ENCODE data around the gene RBM47.
"Not testable (repeated sequence)": the region's sequence is repeated elsewhere in the genome, so short reads cannot be mapped to it uniquely, and the experiment has no call there.

The RBM47 gene

GRCh38 chr4:40395166-40395900, 234.3 kb downstream of the RBM47 start:
- Histone ChIP-seq H3K4me1 (ENCODE audit: low read length) (no peaks in the 10 kb centered on the region), H3K79me2 (ENCODE audit: low read length) (no peaks in the 10 kb centered on the region), H3K9ac (ENCODE audit: low read length) (no peak overlapping the region), H4K20me1 (ENCODE audit: insufficient read depth, low read length) (no peaks in the 10 kb centered on the region), H3K4me3 (ENCODE audit: low read length) (no peak overlapping the region), H3K9me3 (ENCODE audit: insufficient read depth, low read length) (no peaks in the 10 kb centered on the region), H3K27me3 (ENCODE audit: low read depth, low read length) (no peaks in the 10 kb centered on the region), H3K4me2 (ENCODE audit: low read length) (no peak overlapping the region), H3K36me3 (replicated peaks; ENCODE audit: low read depth, low read length) (no peaks in the 10 kb centered on the region), H2AFZ (ENCODE audit: low read depth, low read length) (no peak overlapping the region), H3K27ac (ENCODE audit: low read length) (no peak overlapping the region)
- no peak for TF ChIP-seq EZH2phosphoT487 (IDR thresholded peaks at IDR 0.05; ENCODE audit: low read depth)
- TF ChIP-seq CTCF (IDR thresholded peaks at IDR 0.05; ENCODE audit: low read depth, low read length) = no peak

- Histone ChIP-seq H3K36me3 (replicated peaks; ENCODE audit: low read depth, low read length) (no peaks in the 10 kb centered on the region), H3K9ac (ENCODE audit: low read length) (no peak overlapping the region), H4K20me1 (ENCODE audit: insufficient read depth, low read length) (no peaks in the 10 kb centered on the region), H3K4me3 (ENCODE audit: low read length) (no peak overlapping the region), H3K27ac (ENCODE audit: low read length) (no peak overlapping the region), H3K4me1 (ENCODE audit: low read length) (no peaks in the 10 kb centered on the region), H2AFZ (ENCODE audit: low read depth, low read length) (no peak overlapping the region), H3K4me2 (ENCODE audit: low read length) (no peak overlapping the region), H3K79me2 (ENCODE audit: low read length) (no peaks in the 10 kb centered on the region), H3K9me3 (ENCODE audit: insufficient read depth, low read length) (no peaks in the 10 kb centered on the region), H3K27me3 (ENCODE audit: low read depth, low read length) (no peaks in the 10 kb centered on the region)
- no peak for TF ChIP-seq EZH2phosphoT487 (IDR thresholded peaks at IDR 0.05; ENCODE audit: low read depth)
Observed at GRCh38 chr4:40394236-40394635, 235.4 kb downstream of the RBM47 start.

- H3K9ac ChIP-seq (ENCODE audit: low read length) = not testable (repeated sequence)
Observed at GRCh38 chr4:40392241-40392640, 237.4 kb downstream of the RBM47 start.

GRCh38 chr4:40389986-40390385, 239.7 kb downstream of the RBM47 start:
- H3K4me3 ChIP-seq (ENCODE audit: low read length) = no peak overlapping the region
- no peaks in the 10 kb centered on the region for H3K79me2 ChIP-seq (ENCODE audit: low read length)
- no peaks in the 10 kb centered on the region for H3K27me3 ChIP-seq (ENCODE audit: low read depth, low read length)
- no peaks in the 10 kb centered on the region for H3K36me3 ChIP-seq (replicated peaks; ENCODE audit: low read depth, low read length)
- no peak for TF ChIP-seq EZH2phosphoT487 (IDR thresholded peaks at IDR 0.05; ENCODE audit: low read depth)
- TF ChIP-seq CTCF (IDR thresholded peaks at IDR 0.05; ENCODE audit: low read depth, low read length) = no peak
- no peaks in the 10 kb centered on the region for H4K20me1 ChIP-seq (ENCODE audit: insufficient read depth, low read length)
- no peak overlapping the region for H3K27ac ChIP-seq (ENCODE audit: low read length)
- H2AFZ ChIP-seq (ENCODE audit: low read depth, low read length) = no peak overlapping the region
- H3K4me1 ChIP-seq (ENCODE audit: low read length) = no peaks in the 10 kb centered on the region
- no peak overlapping the region for H3K4me2 ChIP-seq (ENCODE audit: low read length)
- H3K9ac ChIP-seq (ENCODE audit: low read length) = no peak overlapping the region
- no peaks in the 10 kb centered on the region for H3K9me3 ChIP-seq (ENCODE audit: insufficient read depth, low read length)

More at GRCh38 chr4:40392241-40392640, 237.4 kb downstream of the RBM47 start:
- not testable (repeated sequence) for H3K79me2 ChIP-seq (ENCODE audit: low read length); H4K20me1 ChIP-seq (ENCODE audit: insufficient read depth, low read length); H3K4me1 ChIP-seq (ENCODE audit: low read length); H3K36me3 ChIP-seq (replicated peaks; ENCODE audit: low read depth, low read length); H3K4me3 ChIP-seq (ENCODE audit: low read length); H3K27me3 ChIP-seq (ENCODE audit: low read depth, low read length); H2AFZ ChIP-seq (ENCODE audit: low read depth, low read length); H3K9me3 ChIP-seq (ENCODE audit: insufficient read depth, low read length); H3K4me2 ChIP-seq (ENCODE audit: low read length); H3K27ac ChIP-seq (ENCODE audit: low read length)

- Histone ChIP-seq H3K79me2 (ENCODE audit: low read length) (no peaks in the 10 kb centered on the region), H3K36me3 (replicated peaks; ENCODE audit: low read depth, low read length) (no peaks in the 10 kb centered on the region), H3K27me3 (ENCODE audit: low read depth, low read length) (no peaks in the 10 kb centered on the region), H3K4me1 (ENCODE audit: low read length) (no peaks in the 10 kb centered on the region), H4K20me1 (ENCODE audit: insufficient read depth, low read length) (no peaks in the 10 kb centered on the region), H3K9ac (ENCODE audit: low read length) (no peak overlapping the region), H3K9me3 (ENCODE audit: insufficient read depth, low read length) (no peaks in the 10 kb centered on the region), H2AFZ (ENCODE audit: low read depth, low read length) (no peak overlapping the region), H3K4me3 (ENCODE audit: low read length) (no peak overlapping the region), H3K4me2 (ENCODE audit: low read length) (no peak overlapping the region), H3K27ac (ENCODE audit: low read length) (no peak overlapping the region)
- TF ChIP-seq EZH2phosphoT487 (IDR thresholded peaks at IDR 0.05; ENCODE audit: low read depth) (no peak), CTCF (IDR thresholded peaks at IDR 0.05; ENCODE audit: low read depth, low read length) (no peak)
Observed at GRCh38 chr4:40388239-40388638, 241.4 kb downstream of the RBM47 start.
